Keratinocyte (primary cell): Measurements from ENCODE around the gene PTPRN2. TPM values are rescaled to one million over a fixed set of nuclear protein-coding genes. Genes with fewer than 3 reads are reported as not detected.

Source experiments
- DNase-seq: peaks from one replicate; pipeline ENCODE4 v3.0.0-alpha.2; 2011; ENCODE audit warnings: low read depth, missing footprints, low spot score
- FAIRE-seq: peaks from 2 replicates; lab custom pipeline; 2011; peaks lifted over from hg19 to GRCh38; lab: Jason Lieb, UNC
- H2AFZ ChIP-seq: 2 replicates; pipeline ENCODE4 v1.6.0; 2012; ENCODE audit warnings: low read length, control low read depth, inconsistent platforms; ENCODE audit not compliant: control insufficient read depth
- H3K27ac ChIP-seq: 2 replicates; pipeline ENCODE4 v1.5.1; 2011; ENCODE audit warnings: low read length; ENCODE audit not compliant: control insufficient read depth, insufficient read depth
- H3K27me3 ChIP-seq: 3 replicates; pipeline ENCODE4 v1.6.0; 2011; ENCODE audit warnings: low read length; ENCODE audit not compliant: control insufficient read depth, insufficient read depth; ENCODE audit errors: extremely low read depth
- H3K36me3 ChIP-seq, 2 experiments: 2 replicates in 1 of 2; 3 replicates in 1 of 2; pipeline ENCODE4 v1.5.1; 2011; ENCODE audit warnings: low read length in 2 of 2, mild to moderate bottlenecking in 1 of 2; ENCODE audit not compliant: control insufficient read depth in 2 of 2, insufficient read depth in 2 of 2; ENCODE audit errors: extremely low read depth in 1 of 2
- H3K4me1 ChIP-seq: 3 replicates; pipeline ENCODE4 v1.5.1; 2011; ENCODE audit warnings: low read length; ENCODE audit not compliant: control insufficient read depth, insufficient read depth; ENCODE audit errors: extremely low read depth
- H3K4me2 ChIP-seq: 3 replicates; pipeline ENCODE4 v1.6.0; 2011; ENCODE audit warnings: low read depth, low read length; ENCODE audit not compliant: control insufficient read depth, insufficient read depth; ENCODE audit errors: extremely low read depth
- H3K4me3 ChIP-seq, 3 experiments: fragments of 200-600 bp in 1 of 3; sonication (generic) in 1 of 3; 2 replicates in 2 of 3; 3 replicates in 1 of 3; pipeline ENCODE4 v1.5.1; 2011 to 2016; ENCODE audit warnings: low read length in 3 of 3, mild to moderate bottlenecking in 3 of 3, control low read depth in 2 of 3, inconsistent platforms in 1 of 3, low read depth in 1 of 3, mixed read lengths in 1 of 3, mixed run types in 1 of 3, moderate library complexity in 1 of 3; ENCODE audit not compliant: control insufficient read depth in 2 of 3, insufficient read depth in 2 of 3; ENCODE audit errors: extremely low read depth in 1 of 3
- H3K79me2 ChIP-seq: 2 replicates; pipeline ENCODE4 v1.6.0; 2012; ENCODE audit warnings: low read length; ENCODE audit not compliant: control insufficient read depth, insufficient read depth
- H3K9ac ChIP-seq: 3 replicates; pipeline ENCODE4 v1.6.0; 2011; ENCODE audit warnings: low read length; ENCODE audit not compliant: control insufficient read depth, insufficient read depth; ENCODE audit errors: extremely low read depth
- H3K9me1 ChIP-seq: 3 replicates; pipeline ENCODE4 v1.6.0; 2011; ENCODE audit warnings: low read length; ENCODE audit not compliant: control insufficient read depth, insufficient read depth; ENCODE audit errors: extremely low read depth
- H3K9me3 ChIP-seq: 2 replicates; pipeline ENCODE4 v1.5.1; 2012; ENCODE audit warnings: low read depth, low read length; ENCODE audit not compliant: control insufficient read depth
- H4K20me1 ChIP-seq: 3 replicates; pipeline ENCODE4 v1.6.0; 2011; ENCODE audit warnings: low read length; ENCODE audit not compliant: control insufficient read depth, insufficient read depth; ENCODE audit errors: extremely low read depth
- EZH2 ChIP-seq: IDR thresholded peaks from one replicate; pipeline ENCODE4 v1.6.1; 2012; ENCODE audit warnings: inconsistent platforms, mild to moderate bottlenecking, low read length, moderate library complexity
- dilution Hi-C: fragments of 300-500 bp; cut with MboI; formaldehyde crosslinking; loops from one replicate; pipeline ENCODE4 v1.7.0; 2020; ENCODE audit warnings: low sequenced_read_pairs; ENCODE audit not compliant: extremely low pct_ligation_motif_present
- polyA plus RNA-seq, 5 experiments: library from polyadenylated mRNA; depleted of rRNA in 3 of 5; stranded (reverse) in 3 of 5; stranded (forward) in 1 of 5; unstranded in 1 of 5; fragments of >200 nt; gene quantifications; 1 replicate in 1 of 5; 2 replicates in 3 of 5; 3 replicates in 1 of 5; pipeline versions ENCODE4 v1.2.1 to v1.2.3, GENCODE V29; 2011 to 2012; ENCODE audit warnings: missing spikeins in 2 of 5, low read depth in 1 of 5, low replicate concordance in 1 of 5
- TF ChIP-seq, protein P1 (sequence below), 3 experiments: IDR thresholded peaks in 1 of 3; conservative IDR thresholded peaks in 1 of 3; optimal IDR thresholded peaks in 1 of 3; 2 replicates in 2 of 3; 3 replicates in 1 of 3; pipeline versions ENCODE3 to v1.5.1; 2011; ENCODE audit warnings: low read length in 3 of 3, mild to moderate bottlenecking in 3 of 3, moderate library complexity in 2 of 3, control low read depth in 1 of 3, inconsistent platforms in 1 of 3; ENCODE audit not compliant: insufficient read depth in 2 of 3; ENCODE audit errors: extremely low read depth in 1 of 3

PTPRN2 gene
- polyA plus RNA-seq, 1 donor (not counting 4 experiments of a cell fraction or from before 2014, with no cell fraction given): not detected

DNA sequence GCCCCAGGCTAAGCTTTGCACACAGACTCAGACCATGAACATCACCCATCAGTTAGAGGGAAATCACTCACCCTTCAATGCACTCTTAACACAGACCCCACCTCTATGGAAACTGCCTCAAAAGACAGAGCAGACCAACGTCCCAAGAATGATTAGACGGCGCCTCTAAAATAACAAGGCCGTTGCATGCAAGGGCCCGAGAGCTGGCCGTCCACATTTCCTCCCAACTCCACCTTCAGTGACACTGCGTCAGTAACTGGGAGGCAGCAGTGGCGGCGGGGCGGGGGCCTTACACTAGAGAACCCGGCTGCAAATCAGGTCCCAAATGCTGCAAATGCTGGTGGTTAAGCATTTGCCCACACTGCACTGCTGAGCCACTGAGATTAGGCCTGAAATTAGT lies 115.0 kb downstream of the PTPRN2 start:
- DNase-seq (no peak), FAIRE-seq (no peak)
- H3K4me2 ChIP-seq: no peak overlapping the region
- no peak overlapping the region for H3K9ac ChIP-seq
- H4K20me1 ChIP-seq: no peaks in the 10 kb centered on the region
- no peaks in the 10 kb centered on the region for H3K9me1 ChIP-seq
- H3K27ac ChIP-seq: no peak overlapping the region
- no peaks in the 10 kb centered on the region for H3K36me3 ChIP-seq
- no peaks in the 10 kb centered on the region for H3K79me2 ChIP-seq
- no peak for TF ChIP-seq EZH2
- TF ChIP-seq, protein P1, sequence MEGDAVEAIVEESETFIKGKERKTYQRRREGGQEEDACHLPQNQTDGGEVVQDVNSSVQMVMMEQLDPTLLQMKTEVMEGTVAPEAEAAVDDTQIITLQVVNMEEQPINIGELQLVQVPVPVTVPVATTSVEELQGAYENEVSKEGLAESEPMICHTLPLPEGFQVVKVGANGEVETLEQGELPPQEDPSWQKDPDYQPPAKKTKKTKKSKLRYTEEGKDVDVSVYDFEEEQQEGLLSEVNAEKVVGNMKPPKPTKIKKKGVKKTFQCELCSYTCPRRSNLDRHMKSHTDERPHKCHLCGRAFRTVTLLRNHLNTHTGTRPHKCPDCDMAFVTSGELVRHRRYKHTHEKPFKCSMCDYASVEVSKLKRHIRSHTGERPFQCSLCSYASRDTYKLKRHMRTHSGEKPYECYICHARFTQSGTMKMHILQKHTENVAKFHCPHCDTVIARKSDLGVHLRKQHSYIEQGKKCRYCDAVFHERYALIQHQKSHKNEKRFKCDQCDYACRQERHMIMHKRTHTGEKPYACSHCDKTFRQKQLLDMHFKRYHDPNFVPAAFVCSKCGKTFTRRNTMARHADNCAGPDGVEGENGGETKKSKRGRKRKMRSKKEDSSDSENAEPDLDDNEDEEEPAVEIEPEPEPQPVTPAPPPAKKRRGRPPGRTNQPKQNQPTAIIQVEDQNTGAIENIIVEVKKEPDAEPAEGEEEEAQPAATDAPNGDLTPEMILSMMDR (optimal IDR thresholded peaks at IDR 0.05 in 1 of 3, IDR thresholded peaks at IDR 0.05 in 1 of 3, conservative IDR thresholded peaks at IDR 0.05 in 1 of 3; ENCODE audit: extremely low read depth in 1 of 3, insufficient read depth in 2 of 3, low read length in 3 of 3): no peak
- no peak overlapping the region for H2AFZ ChIP-seq
- no peak overlapping the region for H3K4me3 ChIP-seq
- dilution Hi-C loops: no loop called here
- peaks cover 4% of the 10 kb centered on the region for H3K9me3 ChIP-seq
- no peaks in the 10 kb centered on the region for H3K27me3 ChIP-seq
- H3K4me1 ChIP-seq: no peaks in the 10 kb centered on the region

DNA sequence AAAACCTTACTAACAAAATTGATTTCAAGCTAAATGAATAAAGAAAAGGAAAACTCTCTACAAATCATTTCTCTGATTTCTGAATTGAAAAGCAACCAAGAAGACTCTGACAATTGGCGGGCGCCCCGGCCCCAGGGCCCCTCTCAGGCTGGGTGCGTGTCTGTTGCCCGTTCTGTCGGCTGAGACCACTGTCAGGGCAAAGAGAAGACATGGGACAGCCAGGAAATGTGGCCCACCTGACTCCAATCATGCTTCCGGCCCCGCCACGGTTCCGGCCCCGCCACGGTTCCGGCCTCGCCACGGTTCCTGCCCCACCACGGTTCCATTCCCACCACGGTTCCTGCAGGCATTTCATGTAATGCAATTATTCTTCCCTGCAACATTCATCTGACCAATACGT lies 115.9 kb downstream of the PTPRN2 start:
- no peak for TF ChIP-seq EZH2
- TF ChIP-seq, protein P1 (optimal IDR thresholded peaks at IDR 0.05 in 1 of 3, IDR thresholded peaks at IDR 0.05 in 1 of 3, conservative IDR thresholded peaks at IDR 0.05 in 1 of 3; ENCODE audit: extremely low read depth in 1 of 3, insufficient read depth in 2 of 3, low read length in 3 of 3): no peak
- no peaks in the 10 kb centered on the region for H3K27me3 ChIP-seq
- dilution Hi-C loops: no loop called here

More for the DNA sequence above, 115.9 kb downstream of the PTPRN2 start:
- H4K20me1 ChIP-seq: no peaks in the 10 kb centered on the region
- H3K79me2 ChIP-seq: no peaks in the 10 kb centered on the region
- H3K4me1 ChIP-seq: no peaks in the 10 kb centered on the region
- H3K9me3 ChIP-seq: peaks cover 4% of the 10 kb centered on the region
- H3K4me2 ChIP-seq: no peak overlapping the region
- no peaks in the 10 kb centered on the region for H3K9me1 ChIP-seq
- H3K9ac ChIP-seq: no peak overlapping the region
- no peak for FAIRE-seq
- H3K36me3 ChIP-seq: no peaks in the 10 kb centered on the region
- no peak overlapping the region for H3K27ac ChIP-seq
- no peak for DNase-seq
- H2AFZ ChIP-seq: no peak overlapping the region
- H3K4me3 ChIP-seq: no peak overlapping the region
